Immature natural killer cell (primary cell): ENCODE results near the gene HMG20B. TPM values are rescaled to one million over a fixed set of nuclear protein-coding genes. Genes with fewer than 3 reads are reported as not detected.

Source experiments
- DNase-seq, 3 donors: peaks; one replicate each; pipeline ENCODE4 v3.0.0; 2022; ENCODE audit warnings: mixed read lengths in 1 of 3
- H3K27ac Mint-ChIP-seq, 6 donors: one replicate each; pipeline ENCODE4 v1.8.0; 2020; ENCODE audit warnings: mixed read lengths in 6 of 6, mild to moderate bottlenecking in 5 of 6, inconsistent platforms in 4 of 6, moderate library complexity in 3 of 6
- H3K27me3 Mint-ChIP-seq, 3 donors: one replicate each; pipeline ENCODE4 v1.8.0; 2020 to 2021; ENCODE audit warnings: low read depth in 3 of 3, mild to moderate bottlenecking in 3 of 3, mixed read lengths in 3 of 3, moderate library complexity in 3 of 3, inconsistent platforms in 1 of 3
- H3K36me3 Mint-ChIP-seq, 3 donors: one replicate each; pipeline ENCODE4 v1.8.0; 2020; ENCODE audit warnings: mixed read lengths in 3 of 3, inconsistent platforms in 2 of 3, mild to moderate bottlenecking in 2 of 3
- H3K4me1 Mint-ChIP-seq, 2 donors: one replicate each; pipeline ENCODE4 v1.8.0; 2020; ENCODE audit warnings: inconsistent platforms in 2 of 2, mild to moderate bottlenecking in 2 of 2, mixed read lengths in 2 of 2, moderate library complexity in 1 of 2
- H3K4me3 Mint-ChIP-seq, 5 donors: one replicate each; pipeline ENCODE4 v1.8.0; 2020; ENCODE audit warnings: mild to moderate bottlenecking in 5 of 5, mixed read lengths in 5 of 5, inconsistent platforms in 3 of 5, moderate library complexity in 3 of 5
- H3K9me3 Mint-ChIP-seq, 6 donors: one replicate each; pipeline ENCODE4 v1.8.0; 2020; ENCODE audit warnings: mild to moderate bottlenecking in 6 of 6, mixed read lengths in 6 of 6, inconsistent platforms in 4 of 6, moderate library complexity in 3 of 6
- polyA plus RNA-seq, 3 donors: library from polyadenylated mRNA; unstranded; fragments of 300-500 nt; fragmentation: Illumina TruSeq; gene quantifications; one replicate each; pipeline ENCODE4 v1.2.3, GENCODE V29; 2021

Gene HMG20B
- polyA plus RNA-seq, 3 donors from 2014 or later = 42.9 to 74.8 (median 60.1) TPM

GRCh38 chr19:3543150-3544057, 29.3 kb upstream of the HMG20B start:
- Mint-ChIP-seq H3K9me3 (peaks cover 0 to 3% (median 0%) of the 10 kb centered on the region in 6 donors), H3K36me3 (peaks cover 0 to 3% (median 0%) of the 10 kb centered on the region in 3 donors), H3K4me3 (no peak overlapping the region), H3K27ac (no peak overlapping the region), H3K27me3 (peaks cover 0 to 2% (median 2%) of the 10 kb centered on the region in 3 donors), H3K4me1 (peaks cover 0 to 5% of the 10 kb centered on the region in 2 donors)
- no peak for DNase-seq

GRCh38 chr19:3544058-3544376, 28.7 kb upstream of the HMG20B start:
- Mint-ChIP-seq H3K27ac (no peak overlapping the region), H3K4me1 (peaks cover 0 to 5% of the 10 kb centered on the region in 2 donors), H3K4me3 (no peak overlapping the region), H3K36me3 (peaks cover 0 to 3% (median 0%) of the 10 kb centered on the region in 3 donors), H3K27me3 (peaks cover 0 to 4% (median 2%) of the 10 kb centered on the region in 3 donors), H3K9me3 (peaks cover 0 to 3% (median 0%) of the 10 kb centered on the region in 6 donors)
- no peak for DNase-seq

DNA sequence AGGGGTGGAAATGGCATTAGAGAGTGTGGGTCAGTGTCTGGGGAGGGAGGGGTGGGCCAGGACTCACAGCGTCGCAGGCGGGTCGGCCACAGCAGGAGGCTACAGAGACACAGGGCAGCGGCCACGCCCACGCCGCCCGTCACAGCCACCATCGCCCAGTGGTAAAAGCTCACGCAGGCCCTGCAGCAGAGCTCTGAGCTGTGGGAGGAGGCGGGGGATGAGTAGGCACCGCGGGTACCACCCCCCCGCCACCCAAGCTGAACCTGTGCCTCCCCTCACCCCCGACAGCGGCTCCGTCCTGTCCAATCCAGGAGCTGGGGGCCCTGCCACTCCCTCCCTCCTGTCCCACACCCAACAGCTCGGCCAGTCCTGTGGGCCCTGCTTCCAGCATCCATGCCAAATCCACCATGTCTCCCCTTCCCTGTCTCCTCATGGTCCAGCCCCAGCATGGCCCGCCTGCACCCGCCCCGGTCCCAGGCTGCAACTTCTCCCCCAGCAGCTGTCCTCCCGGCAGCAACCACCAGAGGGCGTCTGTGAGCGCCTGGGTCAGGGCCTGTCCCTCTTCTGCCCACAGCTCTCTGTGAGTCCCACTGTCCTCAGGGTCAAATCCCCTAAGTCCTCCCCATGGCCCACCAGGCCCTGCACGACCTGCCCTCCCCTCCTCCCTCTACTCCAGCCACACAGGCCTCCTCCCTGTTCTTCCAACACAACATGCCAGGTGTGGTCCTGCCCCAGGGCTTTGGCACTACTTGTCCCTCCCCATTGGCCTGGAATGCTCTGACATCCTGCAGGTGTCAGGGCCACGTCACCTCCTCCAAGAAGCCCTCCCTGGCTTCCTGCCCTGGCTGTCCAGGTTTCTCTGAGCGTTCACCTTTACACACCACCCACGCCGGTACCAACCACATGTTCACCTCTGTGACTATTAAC, 27.7 kb upstream of the HMG20B start:
- H3K27ac Mint-ChIP-seq = peak overlapping the region in 3 of 6 donors; percentile 16 to 46 (median 35)
- H3K36me3 Mint-ChIP-seq = no peaks in the 10 kb centered on the region
- H3K27me3 Mint-ChIP-seq = peaks cover 0 to 5% (median 2%) of the 10 kb centered on the region in 3 donors
- no peaks in the 10 kb centered on the region for H3K9me3 Mint-ChIP-seq
- no peak overlapping the region for H3K4me3 Mint-ChIP-seq
- peaks cover 0 to 5% of the 10 kb centered on the region in 2 donors for H3K4me1 Mint-ChIP-seq
- peak; percentile 71 to 74 (median 72) for DNase-seq

GRCh38 chr19:3545669-3546034, 27.1 kb upstream of the HMG20B start:
- DNase-seq = no peak
- Mint-ChIP-seq H3K9me3 (no peaks in the 10 kb centered on the region), H3K27me3 (peaks cover 0 to 5% (median 2%) of the 10 kb centered on the region in 3 donors), H3K36me3 (no peaks in the 10 kb centered on the region), H3K4me3 (no peak overlapping the region), H3K4me1 (peaks cover 0 to 5% of the 10 kb centered on the region in 2 donors), H3K27ac (peak overlapping the region in 1 of 6 donors; percentile 35)

GRCh38 chr19:3546119-3546518, 26.6 kb upstream of the HMG20B start:
- Mint-ChIP-seq H3K9me3 (no peaks in the 10 kb centered on the region), H3K27ac (peak overlapping the region in 1 of 6 donors; percentile 35), H3K4me1 (peaks cover 0 to 5% of the 10 kb centered on the region in 2 donors), H3K4me3 (no peak overlapping the region), H3K27me3 (peaks cover 0 to 5% (median 2%) of the 10 kb centered on the region in 3 donors), H3K36me3 (no peaks in the 10 kb centered on the region)
- DNase-seq = no peak

- peak in 1 of 3 donors; percentile 27 for DNase-seq
- Mint-ChIP-seq H3K4me1 (peaks cover 0 to 8% of the 10 kb centered on the region in 2 donors), H3K36me3 (no peaks in the 10 kb centered on the region), H3K9me3 (no peaks in the 10 kb centered on the region), H3K27ac (no peak overlapping the region), H3K4me3 (no peak overlapping the region), H3K27me3 (peaks cover 0 to 5% (median 2%) of the 10 kb centered on the region in 3 donors)
Observed at GRCh38 chr19:3547301-3547731, 25.4 kb upstream of the HMG20B start.

GRCh38 chr19:3547767-3548282, 24.9 kb upstream of the HMG20B start:
- Mint-ChIP-seq H3K4me1 (peaks cover 0 to 8% of the 10 kb centered on the region in 2 donors), H3K36me3 (no peaks in the 10 kb centered on the region), H3K27me3 (peaks cover 0 to 5% (median 2%) of the 10 kb centered on the region in 3 donors), H3K27ac (no peak overlapping the region), H3K9me3 (no peaks in the 10 kb centered on the region), H3K4me3 (no peak overlapping the region)
- no peak for DNase-seq

DNA sequence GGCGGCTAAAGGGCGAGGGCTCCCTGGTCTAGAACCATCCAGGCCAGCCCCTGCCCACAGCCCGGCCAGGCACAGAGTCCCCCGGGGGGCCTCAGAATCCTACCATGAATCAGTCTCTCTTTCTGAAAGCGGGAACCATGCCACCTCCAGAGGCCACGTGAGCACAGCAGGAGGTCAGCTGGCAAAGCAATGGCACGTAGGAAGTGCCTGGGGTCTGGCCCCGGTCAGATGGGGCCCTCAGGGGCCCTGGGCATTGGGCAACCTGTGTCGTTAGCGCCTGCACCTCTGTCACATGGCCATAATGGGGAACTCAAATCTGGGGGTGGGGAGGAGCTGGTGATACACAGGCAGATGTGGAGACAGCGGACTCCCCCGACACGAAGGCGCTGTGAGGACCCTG, 24.1 kb upstream of the HMG20B start:
- DNase-seq = no peak
- Mint-ChIP-seq H3K4me3 (no peak overlapping the region), H3K9me3 (no peaks in the 10 kb centered on the region), H3K4me1 (peaks cover 0 to 10% of the 10 kb centered on the region in 2 donors), H3K27me3 (peaks cover 0 to 5% (median 2%) of the 10 kb centered on the region in 3 donors), H3K36me3 (no peaks in the 10 kb centered on the region), H3K27ac (no peak overlapping the region)

DNA sequence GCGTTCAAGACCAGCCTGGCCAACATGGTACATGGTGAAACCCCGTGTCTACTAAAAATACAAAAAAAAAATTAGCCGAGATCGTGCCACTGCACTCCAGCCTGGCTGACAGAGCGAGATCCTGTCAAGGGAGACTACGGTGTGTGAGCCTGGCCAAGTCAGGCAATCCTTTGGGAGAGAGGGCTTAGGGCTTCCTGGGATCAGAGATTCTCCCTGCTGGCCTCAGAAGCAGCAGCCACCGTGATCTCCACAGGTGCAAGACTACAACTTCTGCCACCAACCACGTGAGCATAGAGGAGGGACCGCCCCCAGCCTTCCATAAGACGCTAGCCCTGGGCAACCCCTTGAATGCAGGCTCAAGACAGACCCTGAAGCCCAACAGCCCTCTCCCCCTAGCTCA, 22.9 kb upstream of the HMG20B start:
- DNase-seq = no peak
- no peak overlapping the region for H3K27ac Mint-ChIP-seq
- H3K27me3 Mint-ChIP-seq = peaks cover 2 to 5% (median 3%) of the 10 kb centered on the region in 3 donors
- no peaks in the 10 kb centered on the region for H3K36me3 Mint-ChIP-seq
- no peak overlapping the region for H3K4me3 Mint-ChIP-seq
- H3K9me3 Mint-ChIP-seq = no peaks in the 10 kb centered on the region
- H3K4me1 Mint-ChIP-seq = peaks cover 8 to 17% of the 10 kb centered on the region in 2 donors

DNA sequence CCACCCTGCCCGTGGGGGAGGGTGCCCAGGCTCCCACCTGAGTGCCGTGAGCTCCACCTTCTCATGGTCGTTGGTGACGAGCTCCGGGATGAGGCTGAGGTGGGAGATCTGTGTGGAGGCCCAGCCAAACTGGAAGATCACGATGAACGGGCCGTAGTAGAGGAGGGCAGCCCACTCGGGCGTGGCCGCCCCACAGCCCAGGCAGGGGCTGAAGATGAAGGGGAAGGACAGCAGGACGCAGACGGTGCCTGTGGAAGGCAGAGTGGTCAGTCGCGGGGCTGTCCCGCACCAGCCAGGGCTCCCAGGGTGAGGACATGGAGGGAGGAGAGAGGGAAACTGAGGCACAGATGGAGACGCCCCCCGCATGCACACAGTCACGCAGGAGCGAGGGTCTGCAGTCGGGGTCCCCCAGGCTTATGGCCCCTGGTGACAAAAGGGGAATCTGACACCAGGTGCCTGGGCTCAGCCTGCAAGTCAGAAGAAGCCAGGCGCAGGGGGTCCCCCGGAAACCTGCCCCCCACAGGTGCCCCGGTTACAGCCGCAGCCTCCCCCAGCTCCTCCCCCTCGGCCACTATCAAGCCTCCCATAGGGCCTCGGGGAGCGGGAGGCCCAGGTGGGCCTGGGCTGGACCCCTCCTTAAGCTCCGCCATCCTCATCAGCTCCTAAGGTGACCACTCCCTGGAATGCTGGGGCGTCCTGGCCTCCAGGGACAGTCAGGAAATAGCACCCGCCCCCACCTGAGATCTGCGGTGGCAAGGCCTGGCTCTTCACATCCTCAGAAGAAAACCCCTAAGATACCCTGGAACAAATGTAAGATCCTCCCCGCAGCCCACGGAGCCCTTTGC, 21.6 kb upstream of the HMG20B start:
- Mint-ChIP-seq H3K27ac (no peak overlapping the region), H3K27me3 (peaks cover 0 to 5% (median 4%) of the 10 kb centered on the region in 3 donors), H3K4me3 (no peak overlapping the region), H3K4me1 (peaks cover 21 to 25% of the 10 kb centered on the region in 2 donors), H3K9me3 (no peaks in the 10 kb centered on the region), H3K36me3 (no peaks in the 10 kb centered on the region)
- no peak for DNase-seq

- Mint-ChIP-seq H3K4me1 (peaks cover 27 to 30% of the 10 kb centered on the region in 2 donors), H3K9me3 (no peaks in the 10 kb centered on the region), H3K4me3 (no peak overlapping the region), H3K27ac (no peak overlapping the region), H3K36me3 (no peaks in the 10 kb centered on the region), H3K27me3 (peaks cover 1 to 6% (median 5%) of the 10 kb centered on the region in 3 donors)
- DNase-seq = no peak
Observed at GRCh38 chr19:3551792-3552095, 21.0 kb upstream of the HMG20B start.

DNA sequence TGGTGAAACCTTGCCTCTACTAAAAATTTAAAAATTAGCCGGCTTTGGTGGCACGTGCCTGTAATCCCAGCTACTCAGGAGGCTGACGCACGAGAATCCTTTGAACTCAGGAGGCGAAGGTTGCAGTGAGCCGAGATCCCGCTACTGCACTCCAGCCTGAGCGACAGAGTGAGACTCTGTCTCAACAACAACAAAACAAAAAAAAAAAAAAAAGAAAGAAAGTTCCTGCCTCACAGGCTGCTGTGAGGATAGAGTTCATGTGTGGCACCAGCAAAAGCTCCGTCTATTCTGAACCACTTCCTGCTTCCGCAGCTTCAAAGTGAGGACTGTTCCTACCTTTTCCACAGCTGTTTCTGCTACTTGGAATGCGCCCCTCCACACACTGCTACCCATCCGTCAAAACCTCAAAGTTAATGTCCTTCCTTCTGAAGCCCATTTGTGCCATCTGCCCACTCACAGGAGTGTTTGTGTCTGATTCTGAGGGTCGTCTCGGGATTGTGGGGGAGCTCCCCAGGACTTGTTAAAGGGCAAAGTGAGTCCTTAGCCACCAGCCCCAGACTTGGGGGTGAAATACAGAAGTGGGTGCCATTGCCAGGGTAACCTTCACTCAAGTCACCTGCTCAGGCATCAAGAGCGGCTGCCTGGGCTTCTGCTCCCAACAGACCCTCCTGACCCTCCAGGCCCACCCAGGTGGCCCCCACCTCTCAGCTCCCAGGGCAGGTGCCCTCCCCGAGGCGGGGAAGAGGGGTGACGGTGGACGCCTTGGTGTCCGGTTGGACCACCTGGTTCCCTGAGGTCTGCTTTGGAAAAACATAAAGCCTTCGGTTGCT, 18.3 kb upstream of the HMG20B start:
- peaks cover 34 to 36% of the 10 kb centered on the region in 2 donors for H3K4me1 Mint-ChIP-seq
- peak overlapping the region; percentile 66 to 88 (median 68) for H3K4me3 Mint-ChIP-seq
- peak overlapping the region; percentile 67 to 92 (median 80) for H3K27ac Mint-ChIP-seq
- H3K36me3 Mint-ChIP-seq = no peaks in the 10 kb centered on the region
- no peaks in the 10 kb centered on the region for H3K9me3 Mint-ChIP-seq
- H3K27me3 Mint-ChIP-seq = peaks cover 6 to 13% (median 6%) of the 10 kb centered on the region in 3 donors
- peak in 1 of 3 donors; percentile 24 for DNase-seq
